ENCODE measurements around the gene MACROD2.

DNA sequence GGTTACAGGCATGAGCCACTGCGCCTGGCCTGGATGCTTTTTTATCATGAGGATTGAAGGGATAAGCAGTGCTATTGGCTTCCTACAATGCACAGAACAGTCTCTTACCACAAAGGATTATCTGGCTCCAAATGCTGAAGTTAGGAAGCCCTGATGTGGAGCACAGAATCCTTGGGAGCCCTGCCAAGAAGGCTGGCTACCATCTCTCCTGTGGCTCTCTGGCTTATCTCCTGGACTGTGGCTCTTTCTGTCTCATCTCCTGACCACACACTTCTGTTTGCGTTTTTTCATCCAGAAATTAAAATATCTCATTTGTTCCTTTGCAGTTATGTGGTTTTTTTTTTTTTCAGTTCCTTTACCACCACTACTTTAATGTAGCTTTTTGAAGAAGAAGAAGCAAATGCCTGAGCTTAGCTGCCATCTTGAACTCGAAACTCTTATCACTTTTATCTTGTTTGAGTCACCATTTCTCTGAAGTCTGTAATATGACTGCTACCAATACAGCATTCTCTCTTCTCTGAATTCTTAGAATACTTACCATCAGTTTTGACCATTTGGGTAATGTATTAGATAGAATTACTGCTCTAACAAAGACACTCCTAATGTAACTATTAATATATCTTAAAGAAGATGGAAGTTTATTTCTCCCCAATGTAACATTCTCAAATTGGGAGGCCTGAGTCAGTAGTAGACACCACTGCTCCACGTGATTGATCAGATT is 1533.2 kb downstream of the MACROD2 start:
- TF ChIP-seq, protein P1, sequence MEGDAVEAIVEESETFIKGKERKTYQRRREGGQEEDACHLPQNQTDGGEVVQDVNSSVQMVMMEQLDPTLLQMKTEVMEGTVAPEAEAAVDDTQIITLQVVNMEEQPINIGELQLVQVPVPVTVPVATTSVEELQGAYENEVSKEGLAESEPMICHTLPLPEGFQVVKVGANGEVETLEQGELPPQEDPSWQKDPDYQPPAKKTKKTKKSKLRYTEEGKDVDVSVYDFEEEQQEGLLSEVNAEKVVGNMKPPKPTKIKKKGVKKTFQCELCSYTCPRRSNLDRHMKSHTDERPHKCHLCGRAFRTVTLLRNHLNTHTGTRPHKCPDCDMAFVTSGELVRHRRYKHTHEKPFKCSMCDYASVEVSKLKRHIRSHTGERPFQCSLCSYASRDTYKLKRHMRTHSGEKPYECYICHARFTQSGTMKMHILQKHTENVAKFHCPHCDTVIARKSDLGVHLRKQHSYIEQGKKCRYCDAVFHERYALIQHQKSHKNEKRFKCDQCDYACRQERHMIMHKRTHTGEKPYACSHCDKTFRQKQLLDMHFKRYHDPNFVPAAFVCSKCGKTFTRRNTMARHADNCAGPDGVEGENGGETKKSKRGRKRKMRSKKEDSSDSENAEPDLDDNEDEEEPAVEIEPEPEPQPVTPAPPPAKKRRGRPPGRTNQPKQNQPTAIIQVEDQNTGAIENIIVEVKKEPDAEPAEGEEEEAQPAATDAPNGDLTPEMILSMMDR (optimal IDR thresholded peaks at IDR 0.05 in 1 of 3, IDR thresholded peaks at IDR 0.05 in 1 of 3, conservative IDR thresholded peaks at IDR 0.05 in 1 of 3; ENCODE audit: extremely low read depth in 1 of 3, insufficient read depth in 2 of 3, low read length in 3 of 3), result no peak
- TF ChIP-seq EZH2 (IDR thresholded peaks at IDR 0.05; ENCODE audit: low read length), result no peak
